Hepatocyte (in vitro differentiated cells): ENCODE data around the gene VMAC. TPM values are rescaled to one million over a fixed set of nuclear protein-coding genes. Genes with fewer than 3 reads are reported as not detected.

Source experiments
- DNase-seq: peaks from one replicate; pipeline ENCODE4 v3.0.0-alpha.2; 2016; ENCODE audit warnings: low spot score
- H2AFZ ChIP-seq: fragments of 200-600 bp; sonication (generic); 2 replicates; pipeline ENCODE4 v1.6.0; 2016; ENCODE audit warnings: antibody characterized with exemption, mild to moderate bottlenecking
- H3K27ac ChIP-seq: fragments of 200-600 bp; sonication (generic); 2 replicates; pipeline ENCODE4 v1.5.1; 2016; ENCODE audit warnings: mild to moderate bottlenecking
- H3K27me3 ChIP-seq: fragments of 200-600 bp; sonication (generic); 2 replicates; pipeline ENCODE4 v1.6.1; 2016
- H3K36me3 ChIP-seq: fragments of 200-600 bp; sonication (generic); replicated peaks from 2 replicates; pipeline ENCODE4 v1.5.1; 2016; ENCODE audit warnings: low read depth; ENCODE audit not compliant: insufficient read depth
- H3K4me1 ChIP-seq: fragments of 200-600 bp; sonication (generic); 2 replicates; pipeline ENCODE4 v1.5.1; 2016; ENCODE audit warnings: mild to moderate bottlenecking, moderate library complexity; ENCODE audit not compliant: insufficient read depth
- H3K4me2 ChIP-seq: fragments of 200-600 bp; sonication (generic); 2 replicates; pipeline ENCODE4 v1.6.0; 2016
- H3K4me3 ChIP-seq: fragments of 200-600 bp; sonication (generic); 2 replicates; pipeline ENCODE4 v1.5.1; 2016; ENCODE audit warnings: mild to moderate bottlenecking
- H3K79me2 ChIP-seq: fragments of 200-600 bp; sonication (generic); 2 replicates; pipeline ENCODE4 v1.6.0; 2017; ENCODE audit warnings: mild to moderate bottlenecking
- H3K9me2 ChIP-seq: fragments of 200-600 bp; sonication (generic); replicated peaks from 2 replicates; pipeline ENCODE4 v1.6.0; 2017; ENCODE audit warnings: mild to moderate bottlenecking; ENCODE audit not compliant: insufficient read depth
- H3K9me3 ChIP-seq: fragments of 200-600 bp; sonication (generic); 2 replicates; pipeline ENCODE4 v1.5.1; 2016; ENCODE audit warnings: low read depth, mild to moderate bottlenecking
- H4K20me1 ChIP-seq: fragments of 200-600 bp; sonication (generic); 2 replicates; pipeline ENCODE4 v1.6.0; 2016; ENCODE audit warnings: mild to moderate bottlenecking; ENCODE audit not compliant: insufficient read depth, poor library complexity, severe bottlenecking
- CTCF ChIP-seq: fragments of 200-600 bp; sonication (generic); IDR thresholded peaks from 2 replicates; pipeline ENCODE4 v1.5.1; 2016; ENCODE audit warnings: antibody characterized with exemption, mild to moderate bottlenecking; ENCODE audit not compliant: poor library complexity
- EZH2 ChIP-seq: fragments of 200-600 bp; sonication (generic); IDR thresholded peaks from 2 replicates; pipeline ENCODE4 v1.6.1; 2016; ENCODE audit warnings: antibody characterized with exemption, mild to moderate bottlenecking, borderline replicate concordance
- EZH2phosphoT487 ChIP-seq: fragments of 200-600 bp; sonication (generic); IDR thresholded peaks from one replicate; pipeline ENCODE4 v1.6.1; 2018; ENCODE audit warnings: antibody characterized with exemption, mild to moderate bottlenecking, low read depth, moderate library complexity; ENCODE audit not compliant: unreplicated experiment, severe bottlenecking
- WGBS: methylation state at CpG from one replicate; pipeline ENCODE4 v1.1.6; 2016; ENCODE audit warnings: low lambda C conversion rate; ENCODE audit errors: missing lambda C conversion rate; 5-methylcytosine and 5-hydroxymethylcytosine counted together
- polyA plus RNA-seq: library from polyadenylated mRNA; unstranded; fragments of >200 nt; fragmentation: Nextera tagmentation; extraction: Ambion mirVana; gene quantifications from 2 replicates; pipeline ENCODE4 v1.2.1, GENCODE V29; 2016
- total RNA-seq: library from RNA; depleted of rRNA; stranded (reverse); fragments of >200 nt; gene quantifications from 2 replicates; pipeline ENCODE4 v1.2.3, GENCODE V29; 2014

Gene VMAC
- total and polyA plus RNA-seq, 2 experiments from 2014 or later: 4.5 to 5.9 TPM

GRCh38 chr19:5952193-5953029, 47.7 kb downstream of the VMAC start:
- Histone ChIP-seq H3K27ac (peak overlapping the region; percentile 82), H3K4me1 (peaks cover 86% of the 10 kb centered on the region), H3K79me2 (peaks cover 95% of the 10 kb centered on the region), H3K27me3 (no peaks in the 10 kb centered on the region), H3K36me3 (no peaks in the 10 kb centered on the region), H3K9me3 (no peaks in the 10 kb centered on the region), H2AFZ (no peak overlapping the region), H3K9me2 (no peaks in the 10 kb centered on the region), H4K20me1 (peaks cover 63% of the 10 kb centered on the region), H3K4me2 (no peak overlapping the region), H3K4me3 (no peak overlapping the region)
- 81% methylated on average over 18 of the region's 18 CpGs for WGBS
- TF ChIP-seq EZH2 (no peak), EZH2phosphoT487 (no peak), CTCF (no peak)
- no peak for DNase-seq

- no peak overlapping the region for H3K4me3 ChIP-seq
- H3K27ac ChIP-seq: peak overlapping the region; percentile 82
- peaks cover 95% of the 10 kb centered on the region for H3K79me2 ChIP-seq
- H3K9me3 ChIP-seq: no peaks in the 10 kb centered on the region
- peaks cover 87% of the 10 kb centered on the region for H3K4me1 ChIP-seq
- TF ChIP-seq EZH2 (no peak), EZH2phosphoT487 (no peak), CTCF (no peak)
- H3K36me3 ChIP-seq: no peaks in the 10 kb centered on the region
- no peaks in the 10 kb centered on the region for H3K9me2 ChIP-seq
- WGBS: 51% methylated on average over 5 of the region's 5 CpGs
- H4K20me1 ChIP-seq: peaks cover 69% of the 10 kb centered on the region
- no peak overlapping the region for H2AFZ ChIP-seq
- H3K4me2 ChIP-seq: peak overlapping the region; percentile 71
- H3K27me3 ChIP-seq: no peaks in the 10 kb centered on the region
- no peak for DNase-seq
These were observed 48.4 kb downstream of the VMAC start for GRCh38 chr19:5953030-5953589.

- WGBS: 73% methylated on average over 17 of the region's 17 CpGs
- Histone ChIP-seq H3K4me1 (peaks cover 89% of the 10 kb centered on the region), H3K9me3 (no peaks in the 10 kb centered on the region), H4K20me1 (peaks cover 72% of the 10 kb centered on the region), H3K4me2 (peak overlapping the region; percentile 71), H3K36me3 (no peaks in the 10 kb centered on the region), H3K79me2 (peaks cover 95% of the 10 kb centered on the region), H3K27me3 (no peaks in the 10 kb centered on the region), H3K4me3 (no peak overlapping the region), H3K27ac (peak overlapping the region; percentile 82), H2AFZ (no peak overlapping the region), H3K9me2 (no peaks in the 10 kb centered on the region)
- TF ChIP-seq EZH2 (no peak), EZH2phosphoT487 (no peak)
- DNase-seq: no peak
These were observed 49.1 kb downstream of the VMAC start for GRCh38 chr19:5953680-5954213.

- 51% methylated on average over 6 of the region's 6 CpGs for WGBS
- no peaks in the 10 kb centered on the region for H3K36me3 ChIP-seq
- no peaks in the 10 kb centered on the region for H3K27me3 ChIP-seq
- H3K4me1 ChIP-seq: peaks cover 87% of the 10 kb centered on the region
- no peak overlapping the region for H3K4me3 ChIP-seq
- TF ChIP-seq CTCF (no peak), EZH2 (no peak), EZH2phosphoT487 (no peak)
- H3K79me2 ChIP-seq: peaks cover 95% of the 10 kb centered on the region
- no peaks in the 10 kb centered on the region for H3K9me2 ChIP-seq
- H3K9me3 ChIP-seq: no peaks in the 10 kb centered on the region
- DNase-seq: no peak
- H4K20me1 ChIP-seq: peaks cover 76% of the 10 kb centered on the region
- no peak overlapping the region for H2AFZ ChIP-seq
- peak overlapping the region; percentile 82 for H3K27ac ChIP-seq
- peak overlapping the region; percentile 71 for H3K4me2 ChIP-seq
These were observed 49.6 kb downstream of the VMAC start for GRCh38 chr19:5954293-5954692.
